Measurements from ENCODE around the gene C17orf107. TPM values are rescaled to one million over a fixed set of nuclear protein-coding genes. Genes with fewer than 3 reads are reported as not detected.

C17orf107 gene
- total and polyA plus RNA-seq, 2 of the 13 experiments (the other 11 are each of a cell fraction or from before 2014, with no cell fraction given): 0.20 to 0.59 TPM

GRCh38 chr17:4950075-4950745 lies 50.9 kb downstream of the C17orf107 start (continued):
- peak; percentile 80; the same call in 1 of the 2 replicates for TF ChIP-seq SNAPC4 (CRISPR knock-in tag; IDR thresholded peaks at IDR 0.05)
- peak; percentile 81; the same call in 1 of the 2 replicates for TF ChIP-seq PCBP1 (IDR thresholded peaks at IDR 0.05; ENCODE audit: borderline replicate concordance, low read depth, low read length)
- no peak for TF ChIP-seq BRF2 (CRISPR knock-in tag; IDR thresholded peaks at IDR 0.05)
- TF ChIP-seq ZNF556 (CRISPR knock-in tag; IDR thresholded peaks at IDR 0.05; ENCODE audit: borderline replicate concordance): no peak
- no peak for TF ChIP-seq ZNF17 (CRISPR knock-in tag; IDR thresholded peaks at IDR 0.05)
- no peak for TF ChIP-seq RFX1 (IDR thresholded peaks at IDR 0.05)
- TF ChIP-seq HINFP (CRISPR knock-in tag; IDR thresholded peaks at IDR 0.05; ENCODE audit: low read depth): no peak
- TF ChIP-seq ZBTB4 (CRISPR knock-in tag; IDR thresholded peaks at IDR 0.05; ENCODE audit: borderline replicate concordance): no peak
- no peak for TF ChIP-seq DDIT3 (CRISPR knock-in tag; IDR thresholded peaks at IDR 0.05)
- no peak for TF ChIP-seq ZNF263 (CRISPR knock-in tag; IDR thresholded peaks at IDR 0.05)
- TF ChIP-seq GLI4 (CRISPR knock-in tag; IDR thresholded peaks at IDR 0.05; ENCODE audit: borderline replicate concordance): no peak
- TF ChIP-seq SIX4 (CRISPR knock-in tag; IDR thresholded peaks at IDR 0.05): no peak
- TF ChIP-seq ZNF326 (CRISPR knock-in tag; IDR thresholded peaks at IDR 0.05; ENCODE audit: borderline replicate concordance): no peak
- TF ChIP-seq SKIL (CRISPR knock-in tag; IDR thresholded peaks at IDR 0.05; ENCODE audit: borderline replicate concordance): no peak
- peak; percentile 50; the same call in 1 of the 2 replicates for TF ChIP-seq GABPB1 (CRISPR knock-in tag; IDR thresholded peaks at IDR 0.05)

Data from HepG2 (cell line).